WERI-Rb-1 (cell line): ENCODE data around the gene PHF19.

Experiments
- DNase-seq: peaks from one replicate; pipeline ENCODE4 v3.0.0-alpha.2; 2020
- H3K27ac ChIP-seq: fragments of 250-450 bp; sonication (Bioruptor Pico); 2 replicates; pipeline ENCODE4 v1.5.1; 2020; ENCODE audit warnings: mild to moderate bottlenecking, moderate library complexity
- H3K27me3 ChIP-seq: fragments of 250-450 bp; sonication (Bioruptor Pico); 2 replicates; pipeline ENCODE4 v1.5.1; 2021; ENCODE audit warnings: mild to moderate bottlenecking, low read depth, moderate library complexity; ENCODE audit not compliant: insufficient read depth, severe bottlenecking
- H3K36me3 ChIP-seq: fragments of 250-450 bp; sonication (Bioruptor Pico); 2 replicates; pipeline ENCODE4 v1.5.1; 2020; ENCODE audit warnings: mild to moderate bottlenecking, moderate library complexity
- H3K4me3 ChIP-seq: 2 replicates; pipeline ENCODE4 v1.5.1; 2011; ENCODE audit warnings: low read depth, mild to moderate bottlenecking, control low read depth, low read length
- H3K9me3 ChIP-seq: fragments of 250-450 bp; sonication (Bioruptor Pico); 2 replicates; pipeline ENCODE4 v1.5.1; 2021; ENCODE audit warnings: mild to moderate bottlenecking, moderate library complexity; ENCODE audit not compliant: severe bottlenecking
- CTCF ChIP-seq: IDR thresholded peaks from 2 replicates; pipeline ENCODE4 v1.5.1; 2011; ENCODE audit warnings: low read depth, mild to moderate bottlenecking, control low read depth, inconsistent platforms, low read length

Gene PHF19

GRCh38 chr9:120890320-120891244 lies 13.6 kb upstream of the PHF19 start:
- Histone ChIP-seq H3K27ac (no peak overlapping the region), H3K27me3 (no peaks in the 10 kb centered on the region), H3K9me3 (no peaks in the 10 kb centered on the region), H3K36me3 (no peaks in the 10 kb centered on the region), H3K4me3 (no peak overlapping the region)
- DNase-seq = no peak
- no peak for TF ChIP-seq CTCF

GRCh38 chr9:120889606-120890271 lies 12.8 kb upstream of the PHF19 start:
- DNase-seq = no peak
- Histone ChIP-seq H3K4me3 (no peak overlapping the region), H3K27me3 (no peaks in the 10 kb centered on the region), H3K27ac (no peak overlapping the region), H3K9me3 (no peaks in the 10 kb centered on the region), H3K36me3 (no peaks in the 10 kb centered on the region)
- TF ChIP-seq CTCF = no peak

- no peaks in the 10 kb centered on the region for H3K27me3 ChIP-seq
- H3K4me3 ChIP-seq = no peak overlapping the region
- no peaks in the 10 kb centered on the region for H3K36me3 ChIP-seq
- no peaks in the 10 kb centered on the region for H3K9me3 ChIP-seq
- no peak for DNase-seq
- no peak for TF ChIP-seq CTCF
- no peak overlapping the region for H3K27ac ChIP-seq
These were observed 11.6 kb upstream of the PHF19 start for GRCh38 chr9:120888626-120889025.

GRCh38 chr9:120886490-120886967 lies 9.5 kb upstream of the PHF19 start:
- Histone ChIP-seq H3K9me3 (no peaks in the 10 kb centered on the region), H3K27ac (no peak overlapping the region), H3K27me3 (no peaks in the 10 kb centered on the region), H3K36me3 (no peaks in the 10 kb centered on the region), H3K4me3 (no peak overlapping the region)
- no peak for DNase-seq
- TF ChIP-seq CTCF = no peak

- H3K4me3 ChIP-seq = no peak overlapping the region
- no peak for DNase-seq
- H3K27me3 ChIP-seq = no peaks in the 10 kb centered on the region
- TF ChIP-seq CTCF = no peak
- no peak overlapping the region for H3K27ac ChIP-seq
- H3K36me3 ChIP-seq = no peaks in the 10 kb centered on the region
- H3K9me3 ChIP-seq = no peaks in the 10 kb centered on the region
These were observed 9.0 kb upstream of the PHF19 start for GRCh38 chr9:120885958-120886357.
